Stimulated activated CD8-positive, alpha-beta memory T cell treated with anti-CD3 and anti-CD28 coated beads, Interleukin-2, amount 100 ng/mL, for 1 hour (primary cell): ENCODE results near the gene PIGM.

Experiments
- DNase-seq, 2 donors: peaks; one replicate each; pipeline ENCODE4 v3.0.0-alpha.2; 2020; ENCODE audit warnings: low read depth in 2 of 2

PIGM gene

GRCh38 chr1:159989581-159989980 is 42.2 kb downstream of the PIGM start:
- DNase-seq, result no peak

DNA sequence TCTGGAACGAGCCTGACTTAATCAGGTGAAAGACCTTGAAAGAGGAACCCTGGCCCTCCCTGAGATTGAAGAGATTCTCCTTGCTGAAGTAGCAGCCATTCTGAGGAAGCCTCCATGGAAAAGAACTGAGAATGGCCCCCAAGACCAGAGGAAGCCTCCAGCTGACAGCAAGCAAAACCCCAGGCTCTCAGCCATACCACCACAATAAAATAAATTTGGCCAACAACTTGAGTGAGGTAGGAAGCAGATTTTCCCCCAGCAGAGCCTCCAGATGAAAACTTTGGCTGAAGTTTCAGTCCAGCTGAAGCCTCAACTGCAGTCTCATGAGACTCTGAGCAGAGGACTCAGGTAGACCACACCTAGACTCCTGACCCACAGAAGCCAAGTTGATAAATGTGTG is 43.8 kb downstream of the PIGM start:
- no peak for DNase-seq

GRCh38 chr1:159987186-159987585 is 44.6 kb downstream of the PIGM start:
- DNase-seq, result no peak

DNA sequence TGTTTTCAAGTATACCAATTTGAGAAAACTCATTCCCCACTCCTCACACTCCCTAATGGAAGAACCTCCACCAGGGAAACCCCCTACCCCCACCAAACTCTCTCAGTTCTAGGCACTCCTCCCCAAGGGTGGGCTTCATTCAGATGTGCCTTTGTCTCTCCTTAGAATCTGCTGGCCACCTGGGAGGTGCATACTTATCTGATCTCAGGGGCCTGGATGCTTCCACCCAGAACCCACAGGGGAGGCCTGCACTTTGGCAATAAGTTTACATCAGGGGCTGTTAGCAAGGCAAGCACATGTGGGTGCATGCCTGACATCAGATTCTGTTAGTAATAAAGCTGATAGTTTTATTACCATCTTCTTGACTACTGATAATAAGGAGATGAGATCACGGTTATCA is 45.3 kb downstream of the PIGM start:
- DNase-seq, result no peak

DNA sequence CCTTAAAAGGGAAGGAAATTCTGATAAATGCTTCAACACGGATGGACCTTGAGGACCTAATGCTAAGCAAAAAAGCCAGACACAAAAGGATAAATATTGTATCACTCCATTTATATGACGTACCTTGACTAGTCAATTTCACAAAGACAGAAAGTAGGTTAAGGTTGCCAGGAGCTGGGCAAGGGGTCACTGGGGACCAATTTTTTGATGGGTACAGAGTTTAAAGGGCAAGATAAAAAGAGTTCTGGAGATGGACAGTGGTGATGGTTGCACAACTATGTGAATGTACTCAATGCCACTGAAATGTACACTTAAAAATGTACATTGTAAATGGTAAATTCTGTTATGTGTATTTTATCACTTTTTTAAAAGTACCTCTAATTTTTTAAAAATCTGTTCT is 45.7 kb downstream of the PIGM start:
- no peak for DNase-seq

GRCh38 chr1:159985473-159985872 is 46.3 kb downstream of the PIGM start:
- no peak for DNase-seq

DNA sequence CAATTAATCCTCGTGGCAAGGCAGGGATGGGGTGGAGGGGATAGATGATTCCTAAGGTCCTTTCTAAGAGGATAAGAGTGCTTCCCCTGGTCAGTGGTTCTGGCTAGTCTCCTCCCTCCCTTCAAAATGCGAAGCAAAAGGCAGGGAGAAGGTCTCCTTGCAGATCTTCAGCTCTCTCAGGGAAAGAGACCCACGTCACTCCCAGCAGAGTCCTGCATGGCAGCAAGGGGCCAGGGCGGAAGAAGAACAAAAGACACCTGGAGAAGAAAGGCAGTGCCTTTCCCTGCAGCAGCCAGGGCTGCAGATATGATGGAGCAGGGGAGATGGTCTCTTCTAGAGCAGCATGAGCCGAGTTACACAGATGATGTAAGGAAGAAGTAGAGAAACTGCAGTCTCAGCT is 48.1 kb downstream of the PIGM start:
- DNase-seq, result no peak

DNA sequence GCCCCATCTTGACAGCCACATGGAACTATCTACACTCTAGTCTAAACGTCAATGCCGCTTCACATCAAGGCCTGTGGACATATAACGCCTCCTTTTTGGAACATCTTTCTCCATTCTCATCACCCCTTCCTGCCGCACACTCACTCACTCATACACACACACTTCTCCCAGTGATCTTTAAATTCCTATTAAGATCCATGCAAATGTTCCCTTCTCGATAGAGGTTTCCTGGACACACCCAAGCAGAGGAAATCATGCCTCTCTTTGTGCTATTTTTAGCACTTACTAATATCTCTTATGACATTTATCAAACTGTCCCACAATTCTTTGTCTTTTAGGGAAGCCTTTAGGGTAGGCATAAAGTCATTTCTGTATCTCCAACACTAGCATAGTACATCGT is 49.5 kb downstream of the PIGM start:
- DNase-seq, result no peak

DNA sequence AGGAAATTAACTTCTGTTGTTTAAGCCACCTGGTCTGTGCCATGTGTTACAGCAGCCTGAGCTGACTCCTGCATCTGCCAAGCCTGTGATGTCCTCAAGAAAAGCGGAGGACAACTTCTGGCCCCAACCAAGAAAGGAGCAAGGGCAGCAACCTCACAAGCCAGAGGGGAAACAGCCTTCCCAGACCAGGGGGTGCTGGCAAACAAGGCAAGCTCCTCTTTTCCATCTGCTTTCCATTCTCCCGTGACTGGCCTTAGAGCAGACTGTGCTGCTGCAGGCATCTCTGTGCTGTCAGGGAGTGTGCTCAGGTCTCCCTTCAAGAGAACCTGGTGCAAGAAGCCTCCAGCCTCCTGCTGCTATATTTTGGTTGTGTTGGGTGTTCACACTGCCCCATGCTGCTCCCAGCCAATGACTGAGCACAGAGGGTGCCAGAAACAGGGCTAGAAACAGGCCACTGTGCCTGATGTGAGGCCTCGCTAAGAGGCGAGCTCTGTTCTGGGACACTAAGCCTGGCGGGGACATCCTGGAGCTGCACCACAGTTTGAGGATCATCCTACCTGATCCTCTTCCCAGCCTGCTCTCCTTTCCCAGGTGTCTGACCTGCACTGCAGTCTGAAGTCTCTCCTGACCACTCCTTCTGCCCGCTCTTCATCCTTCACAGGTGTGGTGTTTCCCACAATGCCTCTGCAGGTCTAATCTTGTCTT is 50.3 kb downstream of the PIGM start:
- DNase-seq, result no peak

GRCh38 chr1:159980786-159981185 is 51.0 kb downstream of the PIGM start:
- DNase-seq, result no peak

DNA sequence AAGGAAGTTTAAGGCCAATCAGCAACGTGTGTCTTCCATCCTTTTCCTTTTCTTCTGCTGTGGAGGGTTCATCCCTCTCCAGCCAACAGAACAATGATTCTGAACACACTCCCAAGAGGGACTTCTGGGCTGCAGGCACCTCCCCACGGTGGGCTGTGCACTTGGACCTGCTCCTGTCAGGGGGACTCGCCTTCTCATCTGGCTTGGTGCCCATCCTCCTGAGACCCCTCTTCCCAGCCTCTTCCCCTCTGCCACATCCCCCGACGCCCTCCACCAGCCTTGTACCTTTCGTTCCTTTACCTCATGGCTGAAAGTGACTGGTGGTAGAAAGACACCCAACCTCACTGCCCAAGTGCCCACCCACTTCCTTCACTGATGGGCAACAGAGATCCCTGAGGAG is 51.7 kb downstream of the PIGM start:
- no peak for DNase-seq

DNA sequence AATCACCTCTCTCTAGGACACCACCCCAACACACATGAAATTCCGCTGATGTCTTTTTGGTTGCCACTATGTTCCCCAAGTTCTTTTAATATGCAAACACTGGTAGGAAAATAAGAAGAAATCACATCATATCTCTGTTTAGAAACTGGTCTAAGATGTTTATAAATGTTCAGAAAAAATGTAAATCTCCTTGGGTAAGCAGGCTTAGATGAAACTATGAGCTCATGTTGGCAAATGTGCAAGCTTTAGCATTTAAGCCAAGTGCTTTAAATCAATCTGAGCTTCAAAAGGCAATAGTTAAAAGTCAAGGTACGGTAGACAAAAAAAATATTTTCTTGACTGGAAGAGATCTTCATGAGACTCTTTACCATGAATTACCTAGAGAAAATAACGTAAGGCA is 52.5 kb downstream of the PIGM start:
- no peak for DNase-seq

- no peak for DNase-seq
Measured at GRCh38 chr1:159978107-159978398, 53.7 kb downstream of the PIGM start.

DNA sequence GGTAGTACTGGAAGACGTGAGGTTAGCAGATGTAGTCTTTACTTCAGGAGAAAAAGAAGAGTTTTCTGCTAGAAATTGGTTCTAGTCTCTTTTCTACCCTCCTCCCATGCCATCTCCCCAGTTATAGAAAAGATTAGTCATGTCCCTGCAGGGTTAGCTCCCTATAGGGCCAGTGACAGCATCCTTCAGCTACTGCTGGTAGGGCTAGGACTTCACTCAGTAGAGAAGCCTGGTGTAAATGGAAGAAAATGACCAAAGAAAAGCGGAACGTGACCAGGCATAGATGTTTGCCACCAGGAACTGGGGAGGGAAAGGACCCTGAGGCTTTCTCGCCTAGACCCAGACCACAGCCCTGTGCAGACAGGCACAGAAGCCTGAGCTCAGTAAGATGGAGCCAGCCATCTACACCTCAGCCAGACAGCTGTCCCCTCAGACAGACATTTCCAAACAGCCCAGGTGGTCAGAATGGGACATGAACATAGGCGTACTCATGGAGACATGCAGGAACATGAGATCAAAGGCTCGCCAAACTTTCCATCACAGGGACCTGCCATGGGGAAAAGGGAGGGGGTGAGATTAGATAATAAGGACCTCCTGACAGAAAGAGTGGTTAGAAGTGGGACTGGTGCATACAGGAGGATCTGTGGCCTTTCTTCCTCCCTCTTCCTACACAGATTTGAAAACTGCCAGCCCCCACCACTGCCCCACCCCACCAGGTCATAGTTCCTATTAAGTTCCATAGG is 54.3 kb downstream of the PIGM start:
- no peak for DNase-seq
